GM12801 (cell line): ENCODE data around the gene OR4E2.

Experiments used
- CTCF ChIP-seq: IDR thresholded peaks from one replicate; pipeline ENCODE4 v1.5.1; 2011; ENCODE audit warnings: control low read depth; ENCODE audit not compliant: insufficient read length; ENCODE audit errors: extremely low read depth

OR4E2 gene

DNA sequence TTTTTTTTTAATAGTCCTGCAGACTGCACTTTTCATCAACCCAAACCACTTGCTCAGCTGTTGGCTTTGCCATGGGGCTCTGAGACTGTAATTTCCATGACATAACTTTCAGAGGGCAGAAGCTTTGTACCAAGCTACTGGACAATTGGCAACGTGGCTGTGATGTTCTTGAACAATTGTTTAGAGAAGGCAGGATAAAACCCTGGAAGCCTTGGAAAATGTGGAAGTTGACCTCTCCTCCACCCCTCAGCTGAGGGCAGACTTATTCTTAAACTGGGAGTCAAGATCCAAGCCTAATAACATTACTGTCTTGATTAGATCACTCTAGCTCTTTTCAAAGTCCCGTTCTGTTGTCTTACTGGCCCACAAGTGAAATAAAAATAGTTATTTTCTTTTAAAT is 17.7 kb downstream of the OR4E2 start:
- TF ChIP-seq CTCF: no peak

- no peak for TF ChIP-seq CTCF
Measured at GRCh38 chr14:21672116-21672515, 18.5 kb downstream of the OR4E2 start.

DNA sequence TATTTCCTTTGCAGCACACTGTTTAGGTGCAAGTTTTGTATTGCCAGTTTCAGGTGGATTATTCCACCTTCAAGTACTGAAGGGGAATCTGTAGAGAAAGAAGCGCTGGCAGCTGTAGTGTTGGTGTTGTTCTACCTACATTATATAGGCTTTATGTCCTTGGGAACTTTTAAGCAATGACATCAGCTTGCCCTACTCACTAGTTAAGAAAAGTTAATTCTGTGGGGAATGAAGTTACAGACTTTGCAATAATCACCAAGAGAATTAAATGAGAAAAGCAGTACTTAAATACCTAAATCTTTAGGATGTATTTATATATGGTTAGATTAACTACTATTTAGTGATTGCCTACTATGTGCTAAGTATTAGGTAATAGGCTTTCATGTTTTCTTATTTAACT is 20.1 kb downstream of the OR4E2 start, which contains the start of gene OR4E1:
TSS of gene OR4E1 (minus strand) at position 101 of the 400 bp plus-strand sequence. CDS start 2,883 bp downstream, outside the sequence.
- no peak for TF ChIP-seq CTCF

- no peak for TF ChIP-seq CTCF
Measured at GRCh38 chr14:21675566-21675965, 21.9 kb downstream of the OR4E2 start.

GRCh38 chr14:21680072-21680471 is 26.4 kb downstream of the OR4E2 start:
- TF ChIP-seq CTCF: no peak

DNA sequence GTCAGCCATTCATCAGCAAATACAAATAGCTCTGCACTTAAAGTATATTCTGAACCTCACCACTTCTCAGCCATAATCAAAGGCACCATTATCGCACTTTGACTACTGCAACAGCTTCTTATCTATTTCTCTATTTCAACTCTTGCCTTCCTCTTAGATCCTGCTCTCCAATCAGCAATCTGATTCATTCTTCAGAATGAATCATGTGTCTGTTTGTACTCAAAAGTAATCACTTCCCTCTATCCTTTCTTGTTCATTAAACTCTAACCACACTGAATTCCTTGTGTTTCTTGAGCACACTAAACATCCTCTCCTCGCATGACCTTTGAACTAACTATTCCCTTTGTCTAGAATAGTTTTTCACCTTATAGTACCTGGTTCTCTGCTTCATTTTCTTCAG is 32.8 kb downstream of the OR4E2 start:
- no peak for TF ChIP-seq CTCF

- no peak for TF ChIP-seq CTCF
Measured at GRCh38 chr14:21694425-21694824, 40.8 kb downstream of the OR4E2 start.

- TF ChIP-seq CTCF: no peak
Measured at GRCh38 chr14:21699551-21699950, 45.9 kb downstream of the OR4E2 start.
